Measurements from ENCODE around the gene C19orf73. TPM values are rescaled to one million over a fixed set of nuclear protein-coding genes. Genes with fewer than 3 reads are reported as not detected.
A peak's percentile ranks its signal among the peaks of the same experiment; 100 is the strongest.
"Not testable (repeated sequence)": the region's sequence is repeated elsewhere in the genome, so short reads cannot be mapped to it uniquely, and the experiment has no call there.

The C19orf73 gene
- total RNA-seq, 1 donor = 3.5 TPM

GRCh38 chr19:49135686-49136085 lies 16.7 kb upstream of the C19orf73 start:
- Histone ChIP-seq H3K27me3 (ENCODE audit: insufficient read depth, low read length) (peaks cover 5% of the 10 kb centered on the region), H3K4me1 (ENCODE audit: insufficient read depth, low read length) (peaks cover 14% of the 10 kb centered on the region), H3K9me3 (ENCODE audit: low read depth, low read length) (no peaks in the 10 kb centered on the region), H3K4me3 (ENCODE audit: low read length) (no peak overlapping the region)

DNA sequence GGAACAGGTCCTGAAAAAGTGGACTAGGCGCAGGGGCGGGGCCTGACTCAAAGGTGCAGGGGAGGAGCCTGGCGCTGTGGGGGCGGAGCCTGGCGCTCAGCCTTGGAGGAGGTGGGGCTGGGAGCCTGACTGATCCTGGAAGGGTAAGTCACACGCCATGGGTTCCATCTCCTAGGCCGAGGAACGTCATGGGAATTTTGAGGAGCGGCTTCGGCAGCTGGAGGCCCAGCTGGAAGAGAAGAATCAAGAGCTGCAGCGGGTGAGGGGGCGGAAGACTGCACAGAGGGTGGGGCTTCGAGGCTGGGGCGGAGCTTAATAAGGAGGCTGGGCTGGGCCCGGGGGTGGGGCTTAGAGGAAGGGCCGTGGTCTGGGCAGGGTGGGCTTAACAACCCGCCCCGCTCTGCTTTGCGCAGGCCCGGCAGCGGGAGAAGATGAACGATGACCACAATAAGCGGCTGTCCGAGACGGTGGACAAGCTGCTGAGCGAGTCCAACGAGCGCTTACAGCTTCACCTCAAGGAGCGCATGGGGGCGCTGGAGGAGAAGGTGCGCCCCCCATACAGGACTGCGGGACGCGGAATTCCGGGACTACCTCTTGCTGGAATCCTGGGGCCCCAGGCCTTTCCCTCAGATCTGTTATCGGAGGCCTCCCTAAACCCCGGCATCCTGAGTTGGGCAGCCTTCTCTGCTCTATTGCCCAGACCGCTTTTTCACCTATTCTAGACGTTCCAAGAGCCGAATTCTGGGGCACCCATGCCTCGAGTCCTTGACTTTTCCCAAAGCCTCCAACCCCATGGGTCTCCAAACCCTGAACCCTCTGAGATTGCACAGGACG lies 14.9 kb upstream of the C19orf73 start:
- Histone ChIP-seq H3K4me1 (ENCODE audit: insufficient read depth, low read length) (peaks cover 14% of the 10 kb centered on the region), H3K4me3 (ENCODE audit: low read length) (no peak overlapping the region), H3K27me3 (ENCODE audit: insufficient read depth, low read length) (peaks cover 5% of the 10 kb centered on the region), H3K9me3 (ENCODE audit: low read depth, low read length) (no peaks in the 10 kb centered on the region)

- Histone ChIP-seq H3K27me3 (ENCODE audit: insufficient read depth, low read length) (peaks cover 5% of the 10 kb centered on the region), H3K9me3 (ENCODE audit: low read depth, low read length) (no peaks in the 10 kb centered on the region), H3K4me1 (ENCODE audit: insufficient read depth, low read length) (peaks cover 19% of the 10 kb centered on the region), H3K4me3 (ENCODE audit: low read length) (no peak overlapping the region)
Measured at GRCh38 chr19:49132974-49133609, 14.1 kb upstream of the C19orf73 start.

- Histone ChIP-seq H3K4me3 (ENCODE audit: low read length) (no peak overlapping the region), H3K27me3 (ENCODE audit: insufficient read depth, low read length) (peaks cover 5% of the 10 kb centered on the region), H3K9me3 (ENCODE audit: low read depth, low read length) (no peaks in the 10 kb centered on the region), H3K4me1 (ENCODE audit: insufficient read depth, low read length) (peaks cover 25% of the 10 kb centered on the region)
Measured at GRCh38 chr19:49130325-49130724, 11.4 kb upstream of the C19orf73 start.

GRCh38 chr19:49129238-49129583 lies 10.3 kb upstream of the C19orf73 start:
- peaks cover 20% of the 10 kb centered on the region for H3K4me1 ChIP-seq (ENCODE audit: insufficient read depth, low read length)
- no peaks in the 10 kb centered on the region for H3K9me3 ChIP-seq (ENCODE audit: low read depth, low read length)
- H3K27me3 ChIP-seq (ENCODE audit: insufficient read depth, low read length) = peaks cover under 1% of the 10 kb centered on the region
- H3K4me3 ChIP-seq (ENCODE audit: low read length) = no peak overlapping the region

- no peaks in the 10 kb centered on the region for H3K9me3 ChIP-seq (ENCODE audit: low read depth, low read length)
- peaks cover 14% of the 10 kb centered on the region for H3K4me1 ChIP-seq (ENCODE audit: insufficient read depth, low read length)
- no peaks in the 10 kb centered on the region for H3K27me3 ChIP-seq (ENCODE audit: insufficient read depth, low read length)
- no peak overlapping the region for H3K4me3 ChIP-seq (ENCODE audit: low read length)
Measured at GRCh38 chr19:49128545-49129237, 9.7 kb upstream of the C19orf73 start.

DNA sequence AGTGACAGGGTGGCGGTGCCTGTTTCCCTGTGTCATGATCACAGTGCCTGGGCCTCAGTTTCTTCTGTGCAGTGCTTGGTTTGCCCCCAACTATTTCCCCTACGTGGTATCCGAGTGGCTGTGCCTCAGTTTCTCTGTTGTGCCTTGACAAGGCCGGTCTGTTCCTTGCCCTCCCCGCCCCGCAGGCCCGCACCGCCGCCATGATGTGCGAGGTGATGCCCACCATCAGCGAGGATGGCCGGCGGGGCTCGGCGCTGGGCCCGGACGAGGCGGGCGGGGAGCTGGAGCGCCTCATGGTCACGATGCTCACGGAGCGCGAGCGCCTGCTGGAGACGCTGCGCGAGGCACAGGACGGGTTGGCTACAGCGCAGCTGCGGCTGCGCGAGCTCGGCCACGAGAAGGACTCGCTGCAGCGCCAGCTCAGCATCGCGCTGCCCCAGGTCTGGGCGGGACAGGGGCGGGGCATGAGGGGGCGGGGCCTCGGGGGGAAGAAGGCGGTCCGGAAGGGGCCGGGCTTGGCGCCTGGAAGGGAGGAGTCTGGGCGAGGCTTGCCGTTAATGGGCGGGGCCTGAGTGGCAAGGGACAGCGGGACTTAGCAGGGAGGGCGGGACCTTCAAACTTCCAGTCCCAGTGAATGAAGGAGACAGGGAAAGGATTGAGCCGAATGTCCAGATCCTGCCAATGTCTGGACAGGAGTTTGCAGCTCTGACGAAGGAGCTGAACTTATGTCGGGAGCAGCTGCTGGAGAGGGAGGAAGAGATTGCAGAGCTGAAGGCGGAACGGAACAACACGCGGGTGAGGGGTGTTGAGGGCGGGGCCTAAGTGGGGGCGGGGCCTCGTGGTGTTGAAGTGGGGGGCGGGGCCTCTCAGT lies 9.0 kb upstream of the C19orf73 start:
- H3K27me3 ChIP-seq (ENCODE audit: insufficient read depth, low read length) = no peaks in the 10 kb centered on the region
- H3K9me3 ChIP-seq (ENCODE audit: low read depth, low read length) = no peaks in the 10 kb centered on the region
- peaks cover 10% of the 10 kb centered on the region for H3K4me1 ChIP-seq (ENCODE audit: insufficient read depth, low read length)
- peak overlapping the region; percentile 13 for H3K4me3 ChIP-seq (ENCODE audit: low read length)

GRCh38 chr19:49127225-49127624 lies 8.3 kb upstream of the C19orf73 start:
- not testable (repeated sequence) for H3K4me3 ChIP-seq (ENCODE audit: low read length); H3K27me3 ChIP-seq (ENCODE audit: insufficient read depth, low read length); H3K9me3 ChIP-seq (ENCODE audit: low read depth, low read length)
- peaks cover 10% of the 10 kb centered on the region for H3K4me1 ChIP-seq (ENCODE audit: insufficient read depth, low read length)

GRCh38 chr19:49126575-49126974 lies 7.6 kb upstream of the C19orf73 start:
- no peaks in the 10 kb centered on the region for H3K9me3 ChIP-seq (ENCODE audit: low read depth, low read length)
- H3K27me3 ChIP-seq (ENCODE audit: insufficient read depth, low read length) = no peaks in the 10 kb centered on the region
- H3K4me3 ChIP-seq (ENCODE audit: low read length) = no peak overlapping the region
- H3K4me1 ChIP-seq (ENCODE audit: insufficient read depth, low read length) = peaks cover 10% of the 10 kb centered on the region

GRCh38 chr19:49125025-49125731 lies 6.2 kb upstream of the C19orf73 start:
- peaks cover 10% of the 10 kb centered on the region for H3K4me1 ChIP-seq (ENCODE audit: insufficient read depth, low read length)
- H3K9me3 ChIP-seq (ENCODE audit: low read depth, low read length) = no peaks in the 10 kb centered on the region
- peaks cover 11% of the 10 kb centered on the region for H3K27me3 ChIP-seq (ENCODE audit: insufficient read depth, low read length)
- no peak overlapping the region for H3K4me3 ChIP-seq (ENCODE audit: low read length)

GRCh38 chr19:49123285-49123684 lies 4.3 kb upstream of the C19orf73 start:
- not testable (repeated sequence) for H3K9me3 ChIP-seq (ENCODE audit: low read depth, low read length); H3K4me3 ChIP-seq (ENCODE audit: low read length)
- Histone ChIP-seq H3K27me3 (ENCODE audit: insufficient read depth, low read length) (peaks cover 11% of the 10 kb centered on the region), H3K4me1 (ENCODE audit: insufficient read depth, low read length) (peaks cover 21% of the 10 kb centered on the region)

DNA sequence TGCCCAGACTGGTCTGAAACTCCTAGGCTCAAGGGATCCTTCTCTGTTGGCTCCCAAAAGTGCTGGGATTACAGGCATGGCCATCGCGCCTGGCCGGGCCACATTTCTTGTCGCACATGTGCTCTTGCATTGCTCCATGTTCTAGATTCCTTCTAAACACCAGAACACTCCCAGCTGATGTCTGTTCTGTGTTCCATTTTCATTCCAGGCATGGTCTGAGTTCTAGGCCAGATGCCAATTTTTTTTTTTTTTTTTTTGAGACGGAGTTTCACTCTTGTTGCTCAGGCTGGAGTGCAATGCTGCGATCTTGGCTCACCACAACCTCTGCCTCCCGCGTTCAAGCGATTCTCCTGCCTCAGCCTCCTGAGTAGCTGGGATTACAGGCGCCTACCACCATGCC lies 2.9 kb upstream of the C19orf73 start:
- not testable (repeated sequence) for H3K4me3 ChIP-seq (ENCODE audit: low read length); H3K9me3 ChIP-seq (ENCODE audit: low read depth, low read length)
- peaks cover 11% of the 10 kb centered on the region for H3K27me3 ChIP-seq (ENCODE audit: insufficient read depth, low read length)

GRCh38 chr19:49120868-49121267 lies 1.9 kb upstream of the C19orf73 start:
- H3K9me3 ChIP-seq (ENCODE audit: low read depth, low read length) = no peaks in the 10 kb centered on the region
- H3K27me3 ChIP-seq (ENCODE audit: insufficient read depth, low read length) = peaks cover 11% of the 10 kb centered on the region
- H3K4me1 ChIP-seq (ENCODE audit: insufficient read depth, low read length) = peaks cover 31% of the 10 kb centered on the region
- no peak overlapping the region for H3K4me3 ChIP-seq (ENCODE audit: low read length)

More for the DNA sequence above, 2.9 kb upstream of the C19orf73 start:
- H3K4me1 ChIP-seq (ENCODE audit: insufficient read depth, low read length) = peaks cover 22% of the 10 kb centered on the region

DNA sequence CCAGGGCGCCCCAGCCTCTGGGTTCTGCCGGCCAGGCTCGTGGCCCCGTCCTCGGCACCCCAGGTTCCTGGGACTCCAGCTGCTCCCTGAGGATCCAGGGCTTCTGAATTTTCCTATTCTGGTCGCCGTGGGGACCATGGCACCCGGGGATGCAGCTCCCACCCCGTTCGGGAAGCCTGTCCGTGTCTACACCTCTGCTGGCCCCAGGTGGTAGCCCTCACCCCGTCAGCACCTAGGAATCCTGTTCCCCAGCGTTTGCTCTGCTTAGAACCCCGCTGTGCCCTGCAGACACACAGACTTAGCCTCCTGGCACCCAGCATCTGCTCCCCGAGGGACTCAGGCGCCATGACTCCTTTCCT lies 1.4 kb upstream of the C19orf73 start:
- Histone ChIP-seq H3K9me3 (ENCODE audit: low read depth, low read length) (no peaks in the 10 kb centered on the region), H3K27me3 (ENCODE audit: insufficient read depth, low read length) (peaks cover 11% of the 10 kb centered on the region), H3K4me3 (ENCODE audit: low read length) (no peak overlapping the region), H3K4me1 (ENCODE audit: insufficient read depth, low read length) (peaks cover 32% of the 10 kb centered on the region)
